HG03565 (cell line): Measurements from ENCODE around the gene ABHD16B.
"Not testable (repeated sequence)": the region's sequence is repeated elsewhere in the genome, so short reads cannot be mapped to it uniquely, and the experiment has no call there.

Experiments used
- ATAC-seq: cut with Tn5 transposase; IDR thresholded peaks from one replicate; pipeline ENCODE4 v1.9.1; 2021; ENCODE audit warnings: mild to moderate bottlenecking, moderate library complexity; ENCODE audit not compliant: unreplicated experiment

The ABHD16B gene

DNA sequence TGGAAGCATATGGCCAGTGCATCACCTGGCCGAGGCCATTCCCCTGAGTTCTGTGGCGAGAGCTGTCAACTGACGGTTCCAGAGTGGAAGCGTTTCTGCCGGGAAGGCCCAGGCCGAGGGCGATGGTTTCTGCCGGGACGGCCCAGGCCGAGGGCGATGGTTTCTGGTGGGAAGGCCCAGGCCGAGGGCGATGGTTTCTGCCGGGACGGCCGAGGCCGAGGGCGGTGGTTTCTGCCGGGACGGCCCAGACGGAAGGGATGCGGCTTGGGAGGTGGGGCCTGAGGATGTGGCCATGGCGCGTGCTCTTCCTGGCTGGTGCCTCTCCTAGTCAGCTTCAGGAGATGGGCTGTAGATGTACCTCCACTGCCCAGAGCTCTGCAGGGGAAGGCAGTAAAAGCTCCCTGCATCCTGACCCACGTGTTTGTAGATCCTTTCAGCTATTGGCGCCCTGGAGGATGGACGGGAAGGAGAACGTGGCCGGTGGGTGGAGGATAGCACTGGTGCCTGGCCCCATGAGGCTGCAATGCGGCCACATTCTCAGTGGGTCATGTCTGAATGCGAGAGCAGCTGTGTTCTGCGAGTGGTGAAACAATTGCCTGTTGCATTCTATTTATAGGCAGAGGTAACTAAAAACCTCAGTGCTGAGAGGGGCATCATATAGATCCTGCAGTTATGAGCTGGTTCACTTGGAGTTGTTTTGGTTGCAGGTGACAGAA is 16.6 kb downstream of the ABHD16B start:
- no peak for ATAC-seq

GRCh38 chr20:63878899-63879663 is 17.8 kb downstream of the ABHD16B start:
- no peak for ATAC-seq

DNA sequence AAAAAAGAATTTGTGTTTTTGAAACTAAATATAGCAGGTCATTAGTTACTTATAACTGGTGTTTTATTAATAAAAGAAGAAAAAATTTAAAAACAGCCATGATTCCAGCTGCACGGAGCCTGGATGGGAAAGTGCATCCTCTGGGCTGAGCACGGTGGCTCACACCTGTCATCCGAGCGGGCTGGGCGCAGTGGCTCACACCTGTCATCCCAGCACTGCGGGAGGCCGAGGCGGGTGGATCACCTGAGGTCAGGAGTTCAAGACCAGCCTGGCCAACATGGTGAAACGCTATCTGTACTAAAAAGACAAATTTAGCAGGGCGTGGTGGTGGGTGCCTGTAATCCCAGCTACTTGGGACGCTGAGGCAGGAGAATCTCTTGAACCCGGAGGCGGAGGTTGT is 19.6 kb downstream of the ABHD16B start:
- ATAC-seq = not testable (repeated sequence)

DNA sequence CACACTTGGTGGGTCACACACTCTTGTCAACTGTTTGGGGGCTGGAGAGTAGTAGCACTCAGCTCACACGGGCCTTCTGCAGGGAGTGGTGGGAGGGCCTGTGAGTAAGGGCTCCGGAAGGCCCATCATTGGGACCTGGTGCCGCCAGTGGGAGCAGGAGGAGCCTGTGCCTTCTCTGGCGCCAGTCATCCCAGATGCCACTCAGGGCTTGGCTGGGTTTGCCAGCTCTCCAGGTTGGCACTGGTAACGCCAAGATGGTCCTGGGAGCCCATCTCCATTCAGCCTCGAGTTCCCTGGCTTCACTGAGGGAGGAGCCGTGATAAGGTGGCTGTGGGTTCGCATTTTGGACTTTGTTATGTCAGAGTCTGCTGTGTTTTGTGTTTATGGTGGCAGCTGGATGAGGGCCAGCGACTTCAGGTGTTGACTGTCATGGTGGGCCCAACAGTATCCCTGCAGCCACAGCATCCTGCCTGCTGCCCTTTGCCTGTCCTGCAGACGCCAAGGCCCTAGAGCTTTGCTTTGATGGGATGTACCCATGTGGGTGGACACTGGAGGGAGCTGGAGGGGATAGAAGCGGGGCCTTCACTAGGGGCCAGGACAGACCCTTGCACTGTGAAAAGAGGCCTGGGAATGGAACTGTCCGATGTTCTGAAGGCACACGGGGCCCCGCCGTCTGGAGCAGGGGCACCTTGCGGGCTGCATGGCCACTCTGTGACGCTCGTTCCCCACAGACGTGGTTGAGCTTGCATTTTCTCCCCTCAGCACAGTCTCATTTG is 20.3 kb downstream of the ABHD16B start:
- ATAC-seq = no peak

DNA sequence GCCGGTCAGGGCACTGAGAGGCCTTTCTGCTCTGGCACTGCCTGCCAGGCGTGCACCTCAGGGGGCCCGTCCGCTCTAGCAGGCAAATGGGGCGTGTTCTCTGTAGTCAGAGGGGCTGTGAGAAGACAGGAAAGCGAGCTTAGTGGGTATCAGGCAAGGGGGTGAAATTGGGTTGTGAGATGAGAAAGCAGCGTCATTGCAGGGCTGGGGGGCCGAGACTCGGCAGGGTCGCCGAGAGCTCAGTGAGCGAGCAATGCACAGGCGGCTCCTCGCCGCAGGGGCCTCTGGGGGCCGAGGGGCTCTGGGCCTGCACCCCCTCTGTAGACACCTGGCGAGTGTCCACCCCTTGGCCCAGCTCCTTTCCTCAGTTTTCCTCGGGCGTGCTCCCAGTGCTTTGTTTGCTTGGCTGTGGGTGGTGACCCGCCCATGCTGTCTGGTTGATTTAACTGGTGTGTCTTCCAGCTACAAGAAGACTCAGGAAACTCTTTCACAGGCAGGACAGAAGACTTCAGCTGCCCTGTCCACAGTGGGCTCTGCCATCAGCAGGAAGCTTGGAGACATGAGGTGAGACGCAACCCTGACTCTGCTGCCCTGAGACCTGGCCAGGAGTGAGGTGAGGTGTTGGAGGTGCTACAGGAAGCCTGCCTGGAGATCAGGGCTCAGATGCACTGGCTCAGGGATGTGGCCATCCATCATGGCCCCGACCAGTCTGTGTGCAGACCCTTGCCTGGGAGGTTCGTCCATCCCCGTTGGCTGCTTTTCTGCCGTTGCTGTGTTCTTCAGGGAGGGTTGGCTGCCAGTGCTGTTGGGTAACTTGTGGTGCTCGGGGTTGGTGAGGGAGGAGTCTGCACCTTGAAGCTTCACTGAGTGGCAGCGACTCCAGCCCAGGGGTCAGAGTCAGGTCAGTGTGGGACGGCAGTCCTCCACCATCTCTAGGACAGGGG is 21.2 kb downstream of the ABHD16B start:
- ATAC-seq = no peak

DNA sequence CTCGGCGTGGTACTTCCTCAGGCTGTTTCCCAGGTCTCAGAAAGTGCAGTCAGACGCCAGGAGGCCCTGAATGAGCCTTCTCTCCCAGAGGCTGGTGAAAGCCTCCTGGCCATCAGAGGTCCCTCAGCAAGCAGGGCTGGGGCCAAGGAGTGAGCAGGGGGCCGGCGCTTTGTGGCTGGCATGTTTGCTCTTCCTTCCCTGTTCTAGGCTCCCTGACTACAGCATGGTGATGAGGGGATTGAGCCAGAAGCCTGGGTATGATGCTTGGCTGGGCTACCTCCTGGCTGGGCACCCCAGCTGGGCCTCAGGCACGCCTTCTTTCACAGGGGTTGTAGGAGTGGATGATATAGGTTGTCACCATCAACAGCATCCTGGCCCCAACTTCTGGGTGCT is 21.9 kb downstream of the ABHD16B start:
- no peak for ATAC-seq

- no peak for ATAC-seq
These were observed 23.4 kb downstream of the ABHD16B start for GRCh38 chr20:63884506-63885263.

- no peak for ATAC-seq
These were observed 24.2 kb downstream of the ABHD16B start for GRCh38 chr20:63885264-63886053.

- no peak for ATAC-seq
These were observed 24.7 kb downstream of the ABHD16B start for GRCh38 chr20:63886054-63886419.

DNA sequence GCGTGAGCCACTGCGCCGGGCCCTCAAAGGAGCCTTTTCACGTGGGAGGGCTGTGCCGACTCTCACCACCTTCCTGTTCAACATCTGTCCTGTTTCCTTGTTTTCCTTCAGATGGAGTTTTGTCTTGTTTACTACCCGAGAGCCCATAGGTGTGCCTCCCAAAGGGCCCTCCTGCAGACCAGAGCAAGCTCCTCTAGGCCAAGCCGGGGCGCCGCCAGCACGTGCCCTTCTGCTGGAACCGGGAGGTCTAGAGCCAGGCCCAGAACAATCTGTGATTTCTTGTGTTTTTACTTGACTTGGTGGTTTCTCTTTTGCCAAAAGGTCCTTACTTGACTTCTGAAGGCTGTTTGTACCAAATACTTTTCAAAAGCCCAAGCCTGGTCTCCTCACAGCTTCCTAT is 25.6 kb downstream of the ABHD16B start:
- ATAC-seq = no peak

GRCh38 chr20:63889241-63890200 is 28.2 kb downstream of the ABHD16B start:
- no peak for ATAC-seq

DNA sequence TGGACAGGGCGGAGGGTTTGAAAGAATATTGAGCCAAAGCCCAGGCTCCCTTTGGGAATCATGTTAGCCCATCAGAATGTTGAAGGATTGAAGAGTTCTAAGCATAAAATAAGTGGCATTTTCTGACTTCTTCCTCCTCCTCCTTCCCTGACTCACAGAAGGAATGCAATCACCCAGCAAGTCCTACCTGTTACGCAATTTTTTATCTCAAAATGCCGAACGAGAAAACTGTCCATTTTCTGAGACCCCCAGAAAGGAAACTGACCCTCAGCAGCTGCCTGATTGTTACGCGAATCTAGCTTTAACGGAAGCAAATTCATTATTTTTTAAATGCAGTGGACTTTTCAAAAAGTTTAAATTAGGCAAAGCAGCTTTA is 28.9 kb downstream of the ABHD16B start:
- ATAC-seq = no peak

DNA sequence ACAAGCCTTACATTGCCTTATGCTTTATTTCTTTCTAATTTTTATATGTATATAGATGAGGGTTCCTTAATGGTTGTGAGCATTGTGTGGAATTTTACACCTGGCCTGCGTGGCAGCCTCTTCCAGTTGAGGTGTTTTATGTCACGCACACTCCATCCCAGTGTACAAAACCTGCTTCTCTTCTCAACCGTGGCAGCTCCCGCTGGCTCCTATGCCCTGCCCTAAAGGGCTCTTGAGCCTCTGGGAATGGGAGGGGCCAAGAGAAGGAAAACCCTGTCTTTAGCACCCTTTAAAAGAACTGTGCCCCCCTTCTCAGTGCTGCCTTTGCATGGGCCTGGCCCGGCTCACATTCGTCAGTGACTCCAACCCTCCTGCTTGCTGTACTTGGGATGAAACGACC is 29.3 kb downstream of the ABHD16B start:
- no peak for ATAC-seq

GRCh38 chr20:63891061-63892002 is 30.0 kb downstream of the ABHD16B start:
- ATAC-seq = no peak

DNA sequence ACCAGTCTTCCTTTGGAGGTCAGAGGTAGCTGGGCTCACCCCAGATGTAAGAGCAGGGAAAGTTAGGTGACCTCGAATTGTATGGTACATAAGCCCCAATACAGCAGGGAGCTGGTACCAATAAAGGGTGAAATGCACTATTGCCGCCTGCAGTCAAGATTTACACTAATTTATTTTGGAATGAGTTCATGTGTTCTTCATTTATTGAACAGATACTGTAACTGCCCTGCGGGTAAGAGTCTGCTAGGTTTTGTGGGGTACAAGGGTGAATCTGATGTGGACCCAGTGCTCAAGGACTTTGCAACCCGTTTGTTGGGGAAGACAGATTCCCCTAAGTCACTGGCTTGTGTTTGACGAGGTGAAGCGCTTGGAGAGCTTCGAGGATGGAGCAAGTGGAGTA is 31.1 kb downstream of the ABHD16B start:
- ATAC-seq = no peak

- ATAC-seq = no peak
These were observed 32.7 kb downstream of the ABHD16B start for GRCh38 chr20:63893999-63894357.
